ENCODE results near the gene TXN. TPM values are rescaled to one million over a fixed set of nuclear protein-coding genes. Genes with fewer than 3 reads are reported as not detected.
A peak's percentile ranks its signal among the peaks of the same experiment; 100 is the strongest.
"Not testable (repeated sequence)": the region's sequence is repeated elsewhere in the genome, so short reads cannot be mapped to it uniquely, and the experiment has no call there.

The TXN gene
- total and polyA plus RNA-seq, 4 experiments from 2014 or later = 45.6 to 267 (median 122) TPM

DNA sequence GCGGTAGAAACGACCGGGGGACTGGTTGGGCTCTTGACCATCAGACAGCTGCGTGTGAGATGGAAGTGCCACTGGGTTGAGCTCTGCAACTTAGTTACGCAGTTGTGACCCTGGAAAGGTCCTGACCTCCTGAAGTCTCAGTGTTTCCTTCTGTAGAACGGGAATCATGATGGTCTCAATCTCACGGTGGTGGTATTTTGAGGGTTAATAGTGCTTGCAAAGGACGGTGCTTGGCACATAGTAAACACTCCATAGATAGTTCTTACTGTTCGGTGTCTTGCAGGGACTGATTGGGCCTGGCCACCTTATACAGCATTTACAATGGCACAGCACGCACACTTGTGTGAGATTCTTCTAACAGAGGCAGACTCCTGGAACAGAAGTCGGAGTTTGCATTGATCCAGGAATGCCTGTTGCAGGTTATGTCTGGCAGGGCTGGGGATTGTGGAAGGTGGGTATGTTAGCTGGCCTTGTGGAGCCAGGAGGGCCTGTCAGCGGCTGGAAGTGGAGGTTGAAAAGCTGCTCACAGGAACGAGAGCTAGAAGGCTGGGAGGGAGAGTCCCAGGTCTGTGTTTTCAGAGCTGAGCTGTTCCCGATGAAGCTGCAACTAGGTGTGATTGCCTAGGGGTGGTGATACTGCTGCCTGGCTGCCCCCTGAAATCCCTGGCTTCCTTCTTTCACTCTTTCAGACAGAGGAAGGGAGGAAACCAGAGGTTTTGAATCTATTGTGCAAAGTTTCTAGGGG is 962 bp upstream of the TXN start:
- H3K4me1 ChIP-seq (ENCODE audit: insufficient read depth, low read length) = peaks cover 38% of the 10 kb centered on the region
- ChIA-PET CTCF (ENCODE audit: partially characterized antibody) (interaction anchor here (0.7 to 1.7 kb wide), 5 partner anchors 9 to 42 kb away, joined by 3 to 4 read pairs (median 3); no protein-coding TSS in a partner anchor), POLR2A (ENCODE audit: partially characterized antibody) (interaction anchor here (0.8 to 1.2 kb wide), 2 partner anchors 109 to 1639 kb away, joined by 3 to 4 read pairs; partner anchors contain the start of gene UGCG)
- no peaks in the 10 kb centered on the region for H3K36me3 ChIP-seq (ENCODE audit: insufficient read depth, low read length)
- Mint-ChIP-seq H3K4me3 (peak overlapping the region; percentile 93 to 98 (median 96)), H3K4me1 (peaks cover 26 to 46% (median 36%) of the 10 kb centered on the region in 4 donors), H3K27me3 (no peaks in the 10 kb centered on the region), H3K9me3 (no peaks in the 10 kb centered on the region), H3K36me3 (peaks cover 0 to 11% of the 10 kb centered on the region in 2 donors), H3K27ac (peak overlapping the region; percentile 86 to 96 (median 91))
- no peaks in the 10 kb centered on the region for H3K9me3 ChIP-seq (ENCODE audit: control insufficient read depth in 1 of 2, low read length in 2 of 2)
- peak overlapping the region; percentile 64 to 90 for H3K4me3 ChIP-seq (ENCODE audit: low read length in 2 of 2)
- intact Hi-C loops (cut with micrococcal nuclease) = loop anchor here (5.0 to 10.0 kb wide), 2 partner anchors 102 to 1225 kb away; partner anchors contain the start of gene ECPAS
- H3K27ac ChIP-seq (ENCODE audit: low read depth, low read length) = peak overlapping the region; percentile 69
- H3K27me3 ChIP-seq (ENCODE audit: insufficient read depth, low read length) = no peaks in the 10 kb centered on the region
- no peak for DNase-seq

DNA sequence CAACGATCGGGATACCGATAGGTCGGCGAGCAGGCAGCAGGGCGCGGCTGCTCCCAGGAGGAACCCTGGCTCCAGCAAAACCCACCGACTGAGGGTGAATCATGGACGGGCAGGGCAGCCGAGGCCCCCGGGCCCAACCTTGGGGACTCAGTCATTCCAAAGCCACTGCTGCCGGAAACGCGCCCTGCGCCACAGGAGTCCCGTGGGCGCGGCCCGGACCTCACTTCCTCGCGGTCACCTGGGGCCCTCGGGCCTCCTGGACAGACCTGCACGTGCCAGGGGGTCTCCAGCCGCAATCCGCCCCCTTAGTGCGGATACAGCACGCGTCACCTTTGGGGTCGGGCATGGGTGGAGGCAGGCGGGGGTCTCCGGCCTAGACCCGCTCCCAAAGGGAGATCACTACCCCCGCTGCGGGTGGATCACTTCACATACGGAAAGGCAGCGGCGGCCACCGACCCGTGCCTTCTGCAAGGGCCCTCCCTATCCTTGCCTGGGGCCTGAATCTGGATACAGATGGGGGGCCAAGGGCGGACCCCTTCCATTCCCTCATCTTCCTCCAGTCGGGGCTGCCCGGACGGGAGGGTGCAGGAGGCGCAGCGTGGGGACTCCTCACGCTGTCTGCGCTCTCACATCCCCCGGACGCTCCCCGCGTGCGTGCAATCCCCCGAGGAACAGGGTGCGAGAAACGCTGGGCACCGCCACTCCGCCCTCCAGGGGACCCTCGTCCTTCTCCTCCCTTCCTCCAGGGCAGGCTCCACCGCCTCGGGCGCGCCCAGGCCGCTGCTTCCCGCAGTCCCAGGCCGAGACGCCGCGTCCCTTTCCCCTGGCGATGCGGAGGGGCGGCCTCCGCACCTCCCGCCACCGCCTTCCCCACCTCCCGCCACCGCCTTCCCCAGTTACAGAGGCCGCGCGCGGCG is 586 bp downstream of the TXN start:
- H3K27me3 ChIP-seq (ENCODE audit: insufficient read depth, low read length) = no peaks in the 10 kb centered on the region
- intact Hi-C loops (cut with micrococcal nuclease) = loop anchor here (5.0 to 10.0 kb wide), 2 partner anchors 101 to 1227 kb away; partner anchors contain the start of gene ECPAS

DNA sequence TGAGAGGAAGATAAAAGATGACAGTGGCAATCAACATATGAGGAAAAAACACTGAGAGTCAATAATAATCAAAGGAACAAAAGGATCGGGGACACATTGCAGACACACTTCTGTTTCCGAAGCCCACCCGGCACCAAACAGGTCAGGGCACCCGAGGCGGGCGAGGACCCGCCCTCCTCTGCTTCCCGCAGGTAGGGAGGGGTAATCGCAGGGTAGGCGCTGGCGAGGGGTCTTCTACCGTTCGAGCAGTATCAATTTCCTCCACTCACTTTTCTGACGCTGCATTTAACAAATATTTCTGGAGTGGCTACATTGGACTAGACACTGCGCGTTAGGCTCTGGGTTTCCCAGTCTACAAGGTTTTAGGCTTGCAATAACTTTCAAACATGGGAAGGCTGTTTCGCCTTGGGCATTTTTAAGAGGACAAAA is 1.3 kb downstream of the TXN start:
- H3K27ac ChIP-seq (ENCODE audit: low read depth, low read length) = peak overlapping the region; percentile 69

More for the DNA sequence above, 586 bp downstream of the TXN start:
- no peaks in the 10 kb centered on the region for H3K27me3 Mint-ChIP-seq
- Histone ChIP-seq H3K27ac (ENCODE audit: low read depth, low read length) (peak overlapping the region; percentile 69), H3K36me3 (ENCODE audit: insufficient read depth, low read length) (no peaks in the 10 kb centered on the region), H3K9me3 (ENCODE audit: control insufficient read depth in 1 of 2, low read length in 2 of 2) (no peaks in the 10 kb centered on the region), H3K4me1 (ENCODE audit: insufficient read depth, low read length) (peaks cover 40% of the 10 kb centered on the region), H3K4me3 (ENCODE audit: low read length in 2 of 2) (peak overlapping the region; percentile 47 to 90)
- peak; percentile 18 to 44 (median 29) for DNase-seq
- peaks cover 0 to 13% of the 10 kb centered on the region in 2 donors for H3K36me3 Mint-ChIP-seq
- H3K4me1 Mint-ChIP-seq = peaks cover 28 to 47% (median 40%) of the 10 kb centered on the region in 4 donors
- ChIA-PET CTCF (ENCODE audit: partially characterized antibody) (interaction anchor here (1.2 kb wide), 1 partner anchor 37 kb away, joined by 4 read pairs; no protein-coding TSS in a partner anchor), POLR2A (ENCODE audit: partially characterized antibody) (interaction anchor here (0.8 to 1.2 kb wide), 2 partner anchors 108 to 1641 kb away, joined by 3 to 4 read pairs; partner anchors contain the start of gene UGCG)
- H3K27ac Mint-ChIP-seq = peak overlapping the region; percentile 90 to 99 (median 96)
- peak overlapping the region; percentile 94 to 99 (median 96) for H3K4me3 Mint-ChIP-seq
- no peaks in the 10 kb centered on the region for H3K9me3 Mint-ChIP-seq

DNA sequence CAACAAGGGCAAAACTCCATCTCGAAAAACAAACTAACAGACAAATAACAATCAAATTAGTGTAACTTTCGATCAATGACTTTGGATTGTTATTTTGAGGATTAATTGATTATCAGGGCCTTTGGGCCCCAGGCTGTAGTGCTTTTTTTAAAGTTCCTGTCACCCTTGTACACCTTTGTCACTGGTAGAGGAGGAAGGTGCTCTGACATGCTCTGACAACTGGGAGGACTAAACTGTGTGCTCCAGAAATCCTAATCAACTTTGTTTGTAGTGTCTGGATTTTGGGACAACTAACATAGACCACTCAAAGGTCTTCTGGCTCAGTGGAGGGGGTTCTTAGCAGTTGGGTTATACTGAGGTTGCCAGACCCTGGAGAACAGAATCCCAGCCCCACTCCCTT is 1.8 kb downstream of the TXN start:
- DNase-seq = no peak
- H3K4me3 ChIP-seq (ENCODE audit: low read length in 2 of 2) = no peak overlapping the region
- peak overlapping the region; percentile 94 to 99 (median 96) for H3K4me3 Mint-ChIP-seq

More for the DNA sequence above, 1.3 kb downstream of the TXN start:
- intact Hi-C loops (cut with micrococcal nuclease) = loop anchor here (5.0 to 10.0 kb wide), 2 partner anchors 100 to 1227 kb away; partner anchors contain the start of gene ECPAS
- Mint-ChIP-seq H3K4me1 (peaks cover 29 to 47% (median 41%) of the 10 kb centered on the region in 4 donors), H3K36me3 (peaks cover 5 to 19% of the 10 kb centered on the region in 2 donors), H3K4me3 (peak overlapping the region; percentile 94 to 99 (median 96)), H3K27ac (peak overlapping the region; percentile 48 to 98 (median 91)), H3K27me3 (no peaks in the 10 kb centered on the region), H3K9me3 (no peaks in the 10 kb centered on the region)
- no peaks in the 10 kb centered on the region for H3K27me3 ChIP-seq (ENCODE audit: insufficient read depth, low read length)
- peak in 3 of 5 donors; percentile 16 to 24 (median 24) for DNase-seq
- H3K4me3 ChIP-seq (ENCODE audit: low read length in 2 of 2) = peak overlapping the region; percentile 47 to 90
- peaks cover 40% of the 10 kb centered on the region for H3K4me1 ChIP-seq (ENCODE audit: insufficient read depth, low read length)
- ChIA-PET POLR2A (ENCODE audit: partially characterized antibody) (no interaction called here), CTCF (ENCODE audit: partially characterized antibody) (no interaction called here)
- H3K36me3 ChIP-seq (ENCODE audit: insufficient read depth, low read length) = peaks cover 6% of the 10 kb centered on the region
- H3K9me3 ChIP-seq (ENCODE audit: control insufficient read depth in 1 of 2, low read length in 2 of 2) = no peaks in the 10 kb centered on the region

DNA sequence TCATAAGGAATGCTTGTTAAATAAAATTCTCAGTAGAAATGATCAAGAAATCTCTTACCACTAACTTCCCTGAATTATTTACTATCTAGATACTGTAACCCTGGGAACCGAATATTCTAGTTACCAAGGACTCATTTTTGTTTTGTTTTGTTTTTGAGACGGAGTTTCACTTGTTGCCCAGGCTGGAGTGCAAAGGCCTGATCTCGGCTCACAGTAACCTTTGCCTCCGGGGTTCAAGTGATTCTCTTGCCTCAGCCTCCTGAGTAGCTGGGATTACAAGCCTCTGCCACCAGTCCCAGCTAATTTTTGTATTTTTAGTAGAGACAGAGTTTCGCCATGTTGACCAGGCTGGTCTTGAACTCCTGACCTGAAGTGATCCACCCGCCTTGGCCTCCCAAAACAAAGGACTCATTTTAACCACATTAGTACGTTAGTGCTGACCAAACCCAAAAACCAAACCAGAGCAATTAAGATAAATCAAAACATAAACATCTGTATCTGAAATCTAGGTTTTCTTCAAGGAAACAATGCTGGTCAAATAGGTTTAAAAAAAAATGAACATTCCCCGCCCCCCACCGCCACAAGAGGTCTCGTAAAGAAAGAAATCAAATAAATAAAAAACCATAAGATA is 3.7 kb downstream of the TXN start:
- peaks cover 30 to 46% (median 40%) of the 10 kb centered on the region in 4 donors for H3K4me1 Mint-ChIP-seq
- H3K27me3 Mint-ChIP-seq = no peaks in the 10 kb centered on the region
- CTCF ChIA-PET (ENCODE audit: partially characterized antibody) = no interaction called here
- H3K27me3 ChIP-seq (ENCODE audit: insufficient read depth, low read length) = no peaks in the 10 kb centered on the region
- peak overlapping the region in 7 of 8 donors; percentile 22 to 99 (median 54) for H3K4me3 Mint-ChIP-seq
- H3K4me1 ChIP-seq (ENCODE audit: insufficient read depth, low read length) = peaks cover 40% of the 10 kb centered on the region
- DNase-seq = peak in 3 of 5 donors; percentile 21 to 46 (median 31)
- POLR2A ChIA-PET (ENCODE audit: partially characterized antibody) = no interaction called here
- no peak overlapping the region for H3K4me3 ChIP-seq (ENCODE audit: low read length in 2 of 2)
- intact Hi-C loops (cut with micrococcal nuclease) = loop anchor here (10.0 kb wide), 1 partner anchor 98 kb away; no protein-coding TSS in a partner anchor
- no peaks in the 10 kb centered on the region for H3K9me3 ChIP-seq (ENCODE audit: control insufficient read depth in 1 of 2, low read length in 2 of 2)
- peaks cover 12% of the 10 kb centered on the region for H3K36me3 ChIP-seq (ENCODE audit: insufficient read depth, low read length)
- H3K27ac Mint-ChIP-seq = peak overlapping the region; percentile 51 to 96 (median 86)
- peaks cover 15 to 32% of the 10 kb centered on the region in 2 donors for H3K36me3 Mint-ChIP-seq
- no peak overlapping the region for H3K27ac ChIP-seq (ENCODE audit: low read depth, low read length)
- H3K9me3 Mint-ChIP-seq = no peaks in the 10 kb centered on the region

More for the DNA sequence above, 1.8 kb downstream of the TXN start:
- CTCF ChIA-PET (ENCODE audit: partially characterized antibody) = no interaction called here
- intact Hi-C loops (cut with micrococcal nuclease) = loop anchor here (10.0 kb wide), 1 partner anchor 100 kb away; no protein-coding TSS in a partner anchor
- Mint-ChIP-seq H3K36me3 (peaks cover 6 to 20% of the 10 kb centered on the region in 2 donors), H3K4me1 (peaks cover 30 to 47% (median 41%) of the 10 kb centered on the region in 4 donors), H3K27me3 (no peaks in the 10 kb centered on the region), H3K9me3 (no peaks in the 10 kb centered on the region), H3K27ac (peak overlapping the region; percentile 48 to 98 (median 91))
- Histone ChIP-seq H3K36me3 (ENCODE audit: insufficient read depth, low read length) (peaks cover 7% of the 10 kb centered on the region), H3K9me3 (ENCODE audit: control insufficient read depth in 1 of 2, low read length in 2 of 2) (no peaks in the 10 kb centered on the region), H3K27ac (ENCODE audit: low read depth, low read length) (no peak overlapping the region), H3K4me1 (ENCODE audit: insufficient read depth, low read length) (peaks cover 40% of the 10 kb centered on the region), H3K27me3 (ENCODE audit: insufficient read depth, low read length) (no peaks in the 10 kb centered on the region)
- POLR2A ChIA-PET (ENCODE audit: partially characterized antibody) = no interaction called here

DNA sequence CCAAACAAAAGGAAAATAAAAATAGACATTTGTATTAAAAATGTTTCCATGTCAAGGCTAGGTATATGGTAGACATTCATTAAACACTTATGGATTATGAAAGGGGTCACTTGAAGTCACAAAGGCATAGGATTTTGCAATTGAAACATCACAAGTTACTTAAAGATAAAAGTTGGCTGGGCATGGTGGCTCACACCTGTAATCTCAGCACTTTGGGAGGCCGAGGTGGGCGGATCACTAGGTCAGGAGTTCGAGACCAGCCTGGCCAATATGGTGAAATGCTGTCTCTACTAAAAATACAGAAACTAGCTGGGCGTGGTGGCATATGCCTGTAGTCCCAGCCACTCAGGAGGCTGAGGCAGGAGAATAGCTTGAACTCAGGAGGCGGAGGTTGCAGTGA is 4.5 kb downstream of the TXN start:
- H3K27me3 Mint-ChIP-seq; CTCF ChIA-PET (ENCODE audit: partially characterized antibody); H3K4me3 ChIP-seq (ENCODE audit: low read length in 2 of 2); H3K27me3 ChIP-seq (ENCODE audit: insufficient read depth, low read length); POLR2A ChIA-PET (ENCODE audit: partially characterized antibody); DNase-seq; H3K9me3 Mint-ChIP-seq; H3K27ac ChIP-seq (ENCODE audit: low read depth, low read length); H3K9me3 ChIP-seq (ENCODE audit: control insufficient read depth in 1 of 2, low read length in 2 of 2): not testable (repeated sequence)
- intact Hi-C loops (cut with micrococcal nuclease) = loop anchor here (10.0 kb wide), 1 partner anchor 97 kb away; no protein-coding TSS in a partner anchor
- Histone ChIP-seq H3K4me1 (ENCODE audit: insufficient read depth, low read length) (peaks cover 33% of the 10 kb centered on the region), H3K36me3 (ENCODE audit: insufficient read depth, low read length) (peaks cover 12% of the 10 kb centered on the region)
- Mint-ChIP-seq H3K4me1 (peaks cover 24 to 37% (median 32%) of the 10 kb centered on the region in 4 donors), H3K36me3 (peaks cover 15 to 32% of the 10 kb centered on the region in 2 donors), H3K27ac (peak overlapping the region in 5 of 7 donors; percentile 12 to 90 (median 43)), H3K4me3 (peak overlapping the region in 1 of 8 donors; percentile 15)
